GOT3 (cell line): Measurements from ENCODE around the gene CEP128.

Experiments used
- DNase-seq: peaks from one replicate; lab custom pipeline; 2025; ENCODE audit warnings: mixed read lengths; lab: John Stamatoyannopoulos, UW

CEP128 gene

DNA sequence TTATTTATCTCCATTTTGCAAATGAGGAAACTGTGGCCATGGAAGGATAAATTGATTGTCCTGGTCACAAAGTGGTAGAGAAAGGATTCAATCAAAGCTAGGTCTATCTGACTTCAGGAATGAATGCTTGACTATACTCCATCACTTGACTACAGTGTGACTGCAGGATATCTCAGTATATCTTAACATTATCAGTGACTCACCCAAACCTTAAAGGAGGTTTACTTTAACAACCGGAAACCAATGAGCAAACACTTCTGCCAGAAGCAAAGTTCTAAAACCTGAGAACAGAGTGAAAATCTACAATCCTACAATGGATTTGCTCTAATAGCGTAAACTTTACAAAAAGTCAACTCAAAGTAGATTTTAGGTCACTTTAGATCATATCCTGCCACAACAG lies 277.0 kb downstream of the CEP128 start:
- DNase-seq = no peak

GRCh38 chr14:80663541-80663940 lies 278.0 kb downstream of the CEP128 start:
- no peak for DNase-seq

- no peak for DNase-seq
Observed at GRCh38 chr14:80659783-80660182, 281.8 kb downstream of the CEP128 start.

GRCh38 chr14:80658733-80659132 lies 282.8 kb downstream of the CEP128 start:
- DNase-seq = no peak

DNA sequence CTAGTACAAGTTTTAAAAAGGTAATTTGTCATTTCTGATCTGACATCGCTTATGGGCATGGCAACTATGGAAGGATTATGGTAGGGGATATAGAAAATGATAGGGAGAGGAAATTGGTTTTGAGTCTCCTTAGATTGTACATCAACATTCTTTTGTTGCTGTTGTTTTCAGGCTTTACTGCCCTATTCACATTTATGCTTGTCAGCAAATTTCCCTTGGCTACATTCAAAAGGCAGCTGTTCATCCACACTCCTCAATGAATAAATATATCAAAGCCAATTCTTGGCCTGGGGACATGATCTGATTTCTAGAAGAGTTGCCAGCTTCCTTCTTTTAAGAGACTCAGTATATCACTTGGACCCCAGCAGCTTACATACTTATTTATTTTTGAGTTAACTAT lies 283.4 kb downstream of the CEP128 start:
- no peak for DNase-seq

- no peak for DNase-seq
Observed at GRCh38 chr14:80653956-80654355, 287.6 kb downstream of the CEP128 start.

- DNase-seq = no peak
Observed at GRCh38 chr14:80645667-80646413, 295.7 kb downstream of the CEP128 start.

DNA sequence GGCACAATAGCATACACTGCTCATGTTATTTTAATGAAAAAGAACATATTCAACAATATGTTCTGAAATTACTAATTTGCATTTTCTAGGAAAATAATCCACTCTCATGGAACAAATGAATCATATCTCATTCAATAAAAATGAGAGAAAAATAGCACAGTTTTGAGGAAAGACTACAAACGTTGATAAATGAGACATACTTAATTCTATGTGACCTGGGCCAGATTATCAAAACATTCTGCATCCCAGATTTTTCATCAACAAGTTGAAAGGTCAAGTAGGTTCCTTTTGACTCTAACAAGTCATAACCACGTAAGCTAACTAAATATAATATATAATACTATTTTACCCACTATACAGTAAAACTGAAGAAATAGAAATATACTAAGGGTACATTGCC lies 296.7 kb downstream of the CEP128 start:
- no peak for DNase-seq

DNA sequence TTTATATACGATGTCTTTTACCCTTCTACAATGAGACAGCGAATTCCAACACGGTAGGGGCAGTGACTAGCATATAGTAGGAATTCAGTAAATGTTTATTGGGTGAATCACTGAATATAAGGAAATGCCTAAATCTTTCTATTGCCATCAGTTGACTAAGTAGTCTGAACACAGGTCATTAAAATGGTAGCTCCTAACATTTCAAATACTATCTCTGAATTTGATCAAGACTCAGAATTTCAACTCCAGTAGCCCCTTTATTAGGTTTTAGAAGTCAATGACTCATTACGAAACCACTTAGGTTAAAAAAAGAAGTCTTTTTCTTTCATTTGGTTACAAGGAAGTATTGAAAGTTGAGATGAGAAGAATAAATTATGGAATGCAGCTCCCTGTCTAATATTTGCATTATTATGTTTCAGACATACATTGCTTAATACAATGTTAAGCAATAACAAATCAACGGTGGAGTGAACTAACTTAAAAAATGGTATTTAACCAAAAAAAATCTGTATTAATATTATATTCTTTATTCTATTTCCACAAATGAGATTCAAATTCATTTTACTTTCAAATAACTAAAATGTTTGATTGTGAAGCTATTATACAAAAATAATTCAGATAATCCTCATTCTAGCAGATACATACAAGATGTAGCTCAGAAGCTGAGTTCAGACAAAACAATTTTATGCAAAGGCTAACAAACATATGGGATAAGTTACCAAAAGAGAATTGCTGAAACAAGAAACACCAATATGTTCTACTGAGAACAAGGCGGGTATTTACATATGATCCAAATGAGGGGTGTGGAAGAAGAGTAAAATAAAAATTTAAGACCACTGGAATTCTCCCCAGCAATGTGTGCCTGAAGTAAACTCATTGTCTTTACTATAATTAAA lies 302.7 kb downstream of the CEP128 start:
- no peak for DNase-seq

- no peak for DNase-seq
Observed at GRCh38 chr14:80637756-80638619, 303.6 kb downstream of the CEP128 start.

DNA sequence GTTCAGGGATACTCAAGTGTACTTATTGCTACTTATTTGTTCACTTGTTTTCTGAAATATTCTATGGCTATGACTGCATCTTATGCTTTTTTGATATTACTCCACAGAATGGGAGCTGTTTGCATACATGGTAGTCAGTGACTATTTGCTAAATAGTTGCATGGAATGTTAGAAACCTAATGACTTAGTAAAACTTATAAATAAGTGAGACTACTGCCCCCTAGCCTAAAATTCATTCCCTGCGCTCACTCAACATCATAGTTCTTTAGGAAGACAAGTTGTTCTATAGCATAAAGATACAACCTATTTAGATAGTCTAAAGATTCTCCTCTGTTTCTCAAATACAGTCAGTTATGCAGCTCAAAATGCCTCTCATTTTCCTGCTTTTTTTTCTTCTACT lies 305.5 kb downstream of the CEP128 start:
- DNase-seq = no peak

GRCh38 chr14:80634106-80634758 lies 307.3 kb downstream of the CEP128 start:
- no peak for DNase-seq

DNA sequence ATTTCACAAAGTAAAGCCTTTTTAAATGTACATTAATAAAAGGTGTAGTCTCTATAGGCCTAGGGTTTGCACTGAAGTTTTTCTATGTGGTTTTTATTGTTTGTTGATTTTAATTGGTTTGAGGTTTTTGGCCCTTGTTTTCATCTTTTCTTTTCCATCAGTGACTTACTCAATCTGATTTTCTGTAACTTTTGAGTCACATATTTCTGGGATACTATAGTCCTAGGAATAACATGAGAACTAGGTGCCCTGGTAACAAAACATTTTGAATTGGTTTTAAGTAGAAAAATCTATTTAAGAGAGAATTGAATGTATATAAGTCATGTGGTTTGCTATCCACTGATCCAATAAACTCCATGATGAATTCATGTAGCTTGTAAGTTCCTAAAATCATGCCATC lies 311.9 kb downstream of the CEP128 start:
- DNase-seq = no peak

GRCh38 chr14:80628547-80628946 lies 313.0 kb downstream of the CEP128 start:
- DNase-seq = no peak

- DNase-seq = no peak
Observed at GRCh38 chr14:80627745-80628144, 313.8 kb downstream of the CEP128 start.

DNA sequence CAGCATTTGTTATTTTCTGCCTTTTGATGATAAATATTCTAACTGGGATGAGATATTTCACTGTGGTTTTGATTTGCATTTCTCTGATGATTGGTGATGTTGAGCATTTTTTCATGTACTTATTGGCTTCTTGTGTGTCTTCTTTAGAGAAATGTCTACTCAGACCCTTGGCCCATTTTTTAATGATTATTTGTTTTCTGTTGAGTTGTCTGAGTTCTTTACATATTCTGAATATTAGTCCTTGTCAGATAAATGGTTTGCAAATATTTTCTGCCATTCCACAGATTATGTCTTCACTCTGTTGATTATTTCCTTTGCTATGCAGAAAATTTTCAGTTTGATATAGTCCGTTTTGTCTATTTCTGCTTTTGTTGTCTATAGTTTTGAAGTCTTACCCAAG lies 317.0 kb downstream of the CEP128 start:
- DNase-seq = no peak

DNA sequence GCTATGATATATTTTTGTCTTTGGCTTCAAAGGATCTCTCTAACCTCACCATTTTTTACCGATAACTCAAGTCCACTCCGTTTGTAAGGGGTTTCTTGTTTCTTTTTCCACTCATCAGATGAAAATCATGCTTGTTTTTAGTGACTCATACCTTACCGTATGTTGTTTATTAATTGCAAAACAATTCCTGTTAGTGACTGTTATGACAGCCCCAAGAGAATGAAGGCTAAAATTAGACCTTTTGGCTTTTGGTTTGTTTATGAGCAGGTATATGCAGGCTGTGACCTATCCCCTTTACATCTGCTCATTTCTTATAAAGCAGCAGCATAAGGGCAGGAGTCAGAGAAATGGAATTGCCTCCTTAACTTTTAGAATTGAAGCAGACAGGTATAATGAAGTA lies 319.8 kb downstream of the CEP128 start:
- no peak for DNase-seq

- DNase-seq = no peak
Observed at GRCh38 chr14:80620434-80620833, 321.1 kb downstream of the CEP128 start.

DNA sequence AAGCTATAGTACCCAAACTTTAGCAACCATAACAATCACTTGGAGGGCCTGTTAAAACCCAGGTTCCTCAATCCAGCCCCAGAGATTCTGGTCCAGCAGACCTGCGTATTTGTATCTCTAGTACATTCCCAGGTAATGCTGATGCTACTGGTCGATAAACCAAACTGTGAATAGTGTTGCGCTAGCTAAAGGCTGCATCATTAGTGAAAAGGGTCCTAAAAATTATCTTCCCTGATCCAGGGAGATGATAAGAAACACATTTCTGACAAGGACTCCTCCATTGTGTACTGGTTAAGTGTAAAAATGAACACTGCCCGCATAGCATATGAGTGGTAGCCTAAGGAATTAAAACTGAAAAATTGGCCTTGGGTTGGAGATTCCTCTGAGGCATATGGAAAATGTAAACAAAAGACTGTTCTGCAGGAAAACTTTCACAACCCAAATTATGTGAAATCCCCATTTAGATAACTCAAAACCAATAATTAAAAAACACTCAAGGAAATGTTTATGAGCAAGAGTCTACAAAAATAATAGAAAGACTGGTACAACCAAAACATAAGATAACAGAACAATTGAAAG lies 322.7 kb downstream of the CEP128 start:
- no peak for DNase-seq

GRCh38 chr14:80615831-80616230 lies 325.7 kb downstream of the CEP128 start:
- DNase-seq = no peak

DNA sequence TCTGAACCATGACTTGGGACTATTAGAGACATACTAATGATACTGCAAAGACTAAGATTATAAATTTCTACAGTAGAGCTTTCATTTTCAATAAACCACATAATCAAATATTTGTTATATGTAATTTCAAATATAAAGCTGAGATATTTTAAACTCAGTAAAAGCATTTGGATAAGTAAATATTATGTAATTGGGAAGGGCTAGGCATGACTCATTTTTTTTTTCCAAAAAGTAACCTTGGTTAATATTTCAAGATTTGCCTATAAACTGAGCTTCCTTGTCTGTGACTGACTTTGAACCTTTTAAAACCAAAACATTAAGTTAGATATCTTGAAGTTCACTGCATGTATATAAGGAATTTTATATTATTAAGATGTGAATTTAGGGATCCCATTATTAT lies 332.5 kb downstream of the CEP128 start:
- no peak for DNase-seq
